ENCODE data around the gene MATCAP1. TPM values are rescaled to one million over a fixed set of nuclear protein-coding genes. Genes with fewer than 3 reads are reported as not detected.

Gene MATCAP1
- total RNA-seq, 1 experiment from 2014 or later = 51.2 TPM

GRCh38 chr16:67185651-67186134 is 1.9 kb upstream of the MATCAP1 start:
- H3K56ac ChIP-seq (ENCODE audit: insufficient read length, low read depth, low read length) = no peak overlapping the region
- no peak overlapping the region for H2BK12ac ChIP-seq (ENCODE audit: insufficient read length, low read depth, low read length)
- H3T11ph ChIP-seq (ENCODE audit: low read length) = no peak overlapping the region
- Mint-ChIP-seq H3K27me3 (ENCODE audit: low read depth) (peaks cover 29% of the 10 kb centered on the region), H3K4me3 (peak overlapping the region in 1 of 2 experiments; percentile 81; a peak in 2 of 5 replicates), H3K36me3 (ENCODE audit: insufficient read depth in 1 of 3, low read depth in 3 of 3) (no peaks in the 10 kb centered on the region), H3K27ac (no peak overlapping the region), H3K9me3 (no peaks in the 10 kb centered on the region; a peak in 1 of 5 replicates), H3K4me1 (peaks cover 16 to 21% of the 10 kb centered on the region in 2 experiments)
- H3K79me1 ChIP-seq (ENCODE audit: insufficient read depth, low read depth, low read length, poor library complexity, severe bottlenecking) = no peaks in the 10 kb centered on the region
- no peaks in the 10 kb centered on the region for H4K20me1 ChIP-seq (ENCODE audit: control insufficient read depth, insufficient read depth, insufficient read length)
- no peak overlapping the region for H2BK5ac ChIP-seq (ENCODE audit: insufficient read length, low read length)
- H3K23me2 ChIP-seq (ENCODE audit: insufficient read length, low read depth, low read length, poor library complexity, severe bottlenecking) = peaks cover 12% of the 10 kb centered on the region
- H3K23ac ChIP-seq (ENCODE audit: insufficient read length, low read depth, low read length) = no peak overlapping the region
- no peak overlapping the region for H4K5ac ChIP-seq (ENCODE audit: insufficient read length, low read depth, low read length)
- H3K27me3 ChIP-seq (ENCODE audit: insufficient read depth, low read length) = peaks cover 4% of the 10 kb centered on the region
- no peak overlapping the region for H4K91ac ChIP-seq (ENCODE audit: insufficient read length, low read depth, low read length)
- H3K4me2 ChIP-seq (ENCODE audit: insufficient read depth, insufficient read length, low read length) = peak overlapping the region; percentile 1
- H3K9ac ChIP-seq (ENCODE audit: extremely low read depth, insufficient read length, low read length) = no peak overlapping the region
- H3K18ac ChIP-seq (ENCODE audit: insufficient read length, low read depth, low read length) = no peak overlapping the region
- H3K79me2 ChIP-seq (ENCODE audit: insufficient read depth, low read length) = no peaks in the 10 kb centered on the region
- no peak overlapping the region for H2BK120ac ChIP-seq (ENCODE audit: low read depth, low read length, poor library complexity, severe bottlenecking)
- H3K9me3 ChIP-seq (ENCODE audit: control insufficient read depth, low read depth, low read length) = no peaks in the 10 kb centered on the region
- DNase-seq = no peak
- H3K27ac ChIP-seq (ENCODE audit: insufficient read length, low read depth, low read length) = no peak overlapping the region
- H3K4ac ChIP-seq (ENCODE audit: low read depth, low read length) = no peak overlapping the region
- no peak overlapping the region for H2BK20ac ChIP-seq (ENCODE audit: low read depth, low read length, poor library complexity, severe bottlenecking)
- no peak overlapping the region for H2BK15ac ChIP-seq (ENCODE audit: low read depth, low read length)
- no peak for TF ChIP-seq CTCF (conservative IDR thresholded peaks at IDR 0.05)
- H2AK5ac ChIP-seq (ENCODE audit: insufficient read length, low read length) = no peak overlapping the region
- no peak overlapping the region for H4K8ac ChIP-seq (replicated peaks; ENCODE audit: insufficient read length, low read depth, low read length)
- no CpG with 5 or more reads among the region's 12 CpGs for WGBS (ENCODE audit: extremely low coverage, insufficient read length, low lambda C conversion rate)
- peaks cover 6% of the 10 kb centered on the region; the same call in 1 of the 2 replicates for H3K4me1 ChIP-seq (ENCODE audit: insufficient read depth, low read length)
- H2AFZ ChIP-seq (ENCODE audit: low read length) = no peak overlapping the region
- H3K14ac ChIP-seq (ENCODE audit: insufficient read depth, low read length) = no peak overlapping the region

All from H9 (cell line).